Activated CD4-positive, alpha-beta T cell treated with anti-CD3 and anti-CD28 coated beads, Interleukin-2, amount 10 ng/mL, durations not matched to agents 24 days and 14 days (primary cell): ENCODE data around the gene DPH6. TPM values are rescaled to one million over a fixed set of nuclear protein-coding genes. Genes with fewer than 3 reads are reported as not detected.
"Not testable (repeated sequence)": the region's sequence is repeated elsewhere in the genome, so short reads cannot be mapped to it uniquely, and the experiment has no call there.

Experiments
- DNase-seq: peaks from one replicate; pipeline ENCODE4 v3.0.0; 2022
- H3K27ac Mint-ChIP-seq: one replicate; pipeline ENCODE4 v1.8.0; 2022; ENCODE audit warnings: mild to moderate bottlenecking, mixed read lengths
- H3K27me3 Mint-ChIP-seq: one replicate; pipeline ENCODE4 v1.8.0; 2022; ENCODE audit warnings: mixed read lengths
- H3K36me3 Mint-ChIP-seq: one replicate; pipeline ENCODE4 v1.8.0; 2022; ENCODE audit warnings: low read depth, mild to moderate bottlenecking, mixed read lengths
- H3K4me1 Mint-ChIP-seq: one replicate; pipeline ENCODE4 v1.8.0; 2021; ENCODE audit warnings: mixed read lengths
- H3K4me3 Mint-ChIP-seq: one replicate; pipeline ENCODE4 v1.8.0; 2022; ENCODE audit warnings: mild to moderate bottlenecking, moderate library complexity, mixed read lengths
- H3K9me3 Mint-ChIP-seq: one replicate; pipeline ENCODE4 v1.8.0; 2021; ENCODE audit warnings: mixed read lengths
- intact Hi-C: fragments of 100-400 bp; cut with micrococcal nuclease; formaldehyde crosslinking; loops from one replicate; pipeline ENCODE4 v1.15.1; 2023
- total RNA-seq: library from RNA; stranded (reverse); gene quantifications from 2 replicates; pipeline ENCODE4 v1.2.3, GENCODE V29; 2022

DPH6 gene
- total RNA-seq, 1 donor from 2014 or later = 15.2 TPM

GRCh38 chr15:35351059-35351458, 194.9 kb downstream of the DPH6 start:
- Mint-ChIP-seq H3K36me3 (no peaks in the 10 kb centered on the region), H3K27ac (no peak overlapping the region), H3K4me3 (no peak overlapping the region), H3K4me1 (no peaks in the 10 kb centered on the region), H3K9me3 (peaks cover 4% of the 10 kb centered on the region), H3K27me3 (no peaks in the 10 kb centered on the region)
- no peak for DNase-seq
- intact Hi-C loops = no loop called here

GRCh38 chr15:35349916-35350315, 196.0 kb downstream of the DPH6 start:
- Mint-ChIP-seq H3K27me3 (no peaks in the 10 kb centered on the region), H3K4me3 (no peak overlapping the region), H3K36me3 (no peaks in the 10 kb centered on the region), H3K27ac (no peak overlapping the region), H3K9me3 (no peaks in the 10 kb centered on the region), H3K4me1 (no peaks in the 10 kb centered on the region)
- no peak for DNase-seq
- intact Hi-C loops = no loop called here

DNA sequence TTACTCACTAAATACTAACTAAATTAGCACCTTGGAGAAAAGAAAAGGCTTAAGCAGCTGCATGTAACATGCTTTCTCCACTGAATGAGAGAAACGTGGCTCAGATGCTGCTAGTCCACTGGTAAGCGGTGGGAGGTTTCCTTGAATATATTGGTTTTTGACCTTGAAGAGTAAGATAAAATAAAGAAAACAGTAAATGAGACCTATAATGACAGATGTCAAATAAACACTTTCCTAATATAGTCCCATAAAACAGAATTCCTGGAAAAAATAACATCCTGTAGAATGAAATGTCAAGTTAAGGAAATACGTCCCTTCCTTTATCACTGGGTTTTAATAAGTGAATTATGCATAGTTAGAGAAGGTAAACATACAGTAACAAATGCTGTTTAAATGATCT, 215.0 kb downstream of the DPH6 start:
- H3K4me3 Mint-ChIP-seq = no peak overlapping the region
- intact Hi-C loops = no loop called here
- no peaks in the 10 kb centered on the region for H3K36me3 Mint-ChIP-seq
- no peak overlapping the region for H3K27ac Mint-ChIP-seq
- no peaks in the 10 kb centered on the region for H3K4me1 Mint-ChIP-seq
- no peak for DNase-seq
- H3K27me3 Mint-ChIP-seq = no peaks in the 10 kb centered on the region
- peaks cover 5% of the 10 kb centered on the region for H3K9me3 Mint-ChIP-seq

GRCh38 chr15:35330048-35330695, 215.8 kb downstream of the DPH6 start:
- Mint-ChIP-seq H3K27ac (no peak overlapping the region), H3K4me1 (no peaks in the 10 kb centered on the region), H3K36me3 (no peaks in the 10 kb centered on the region), H3K4me3 (no peak overlapping the region), H3K9me3 (peaks cover 5% of the 10 kb centered on the region), H3K27me3 (no peaks in the 10 kb centered on the region)
- DNase-seq = no peak
- intact Hi-C loops = no loop called here

GRCh38 chr15:35329521-35329961, 216.4 kb downstream of the DPH6 start:
- no peak overlapping the region for H3K4me3 Mint-ChIP-seq
- H3K4me1 Mint-ChIP-seq = no peaks in the 10 kb centered on the region
- no peaks in the 10 kb centered on the region for H3K27me3 Mint-ChIP-seq
- intact Hi-C loops = no loop called here
- H3K27ac Mint-ChIP-seq = no peak overlapping the region
- H3K9me3 Mint-ChIP-seq = peaks cover 5% of the 10 kb centered on the region
- no peaks in the 10 kb centered on the region for H3K36me3 Mint-ChIP-seq
- DNase-seq = no peak

GRCh38 chr15:35328836-35329235, 217.1 kb downstream of the DPH6 start:
- H3K4me1 Mint-ChIP-seq, DNase-seq, H3K27ac Mint-ChIP-seq, H3K4me3 Mint-ChIP-seq, intact Hi-C loops, H3K36me3 Mint-ChIP-seq, H3K9me3 Mint-ChIP-seq, H3K27me3 Mint-ChIP-seq: not testable (repeated sequence)

DNA sequence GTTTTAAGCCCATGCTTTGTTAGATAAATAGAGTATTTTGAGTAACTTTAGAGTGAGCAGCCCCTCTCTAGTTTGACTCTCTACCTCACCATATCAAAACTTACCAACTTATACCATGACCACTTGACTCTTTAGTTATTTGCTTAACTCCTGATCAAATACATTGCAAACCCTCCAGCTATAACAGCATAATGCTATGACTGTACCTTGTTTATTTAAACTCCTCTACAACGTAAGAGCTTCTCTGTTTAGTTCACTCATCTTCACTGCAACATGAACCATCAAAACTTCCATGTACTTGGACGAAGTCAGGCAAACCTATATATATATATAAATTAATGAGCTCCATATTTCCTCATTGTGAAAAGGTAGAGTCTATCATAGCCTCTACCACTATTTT, 218.2 kb downstream of the DPH6 start:
- no peaks in the 10 kb centered on the region for H3K4me1 Mint-ChIP-seq
- no peaks in the 10 kb centered on the region for H3K27me3 Mint-ChIP-seq
- no peak for DNase-seq
- H3K36me3 Mint-ChIP-seq = no peaks in the 10 kb centered on the region
- H3K27ac Mint-ChIP-seq = no peak overlapping the region
- intact Hi-C loops = no loop called here
- H3K9me3 Mint-ChIP-seq = peaks cover 2% of the 10 kb centered on the region
- no peak overlapping the region for H3K4me3 Mint-ChIP-seq

DNA sequence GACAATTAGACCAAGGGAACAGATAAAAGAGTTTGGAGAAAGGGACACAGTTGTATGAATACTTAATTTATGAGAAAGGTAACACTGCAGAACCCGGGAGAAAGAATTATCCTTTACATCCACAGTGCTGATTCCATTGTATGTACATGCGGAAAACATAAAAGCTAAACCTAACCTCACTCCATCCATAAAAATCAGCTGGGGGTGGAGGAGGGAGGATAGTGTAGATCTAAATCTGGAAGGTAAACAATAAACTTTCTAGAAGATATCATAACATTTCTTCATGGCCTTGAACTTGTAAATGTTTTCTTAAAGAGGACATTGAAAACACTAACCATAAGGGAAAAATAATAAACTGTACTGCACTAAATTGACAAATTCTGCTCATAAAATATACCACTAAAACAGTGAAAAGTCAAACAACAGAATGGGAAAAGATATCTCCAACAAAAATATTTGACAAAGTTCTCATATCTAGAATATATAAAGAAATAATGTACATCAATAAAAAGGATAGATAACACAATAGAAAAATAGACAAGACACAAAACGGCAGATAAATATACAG, 220.5 kb downstream of the DPH6 start:
- H3K27ac Mint-ChIP-seq = no peak overlapping the region
- no peak for DNase-seq
- H3K27me3 Mint-ChIP-seq = no peaks in the 10 kb centered on the region
- H3K36me3 Mint-ChIP-seq = no peaks in the 10 kb centered on the region
- no peaks in the 10 kb centered on the region for H3K4me1 Mint-ChIP-seq
- H3K9me3 Mint-ChIP-seq = no peaks in the 10 kb centered on the region
- intact Hi-C loops = no loop called here
- no peak overlapping the region for H3K4me3 Mint-ChIP-seq

- no peaks in the 10 kb centered on the region for H3K27me3 Mint-ChIP-seq
- no peaks in the 10 kb centered on the region for H3K4me1 Mint-ChIP-seq
- no peaks in the 10 kb centered on the region for H3K9me3 Mint-ChIP-seq
- intact Hi-C loops = no loop called here
- DNase-seq = no peak
- H3K4me3 Mint-ChIP-seq = no peak overlapping the region
- H3K27ac Mint-ChIP-seq = no peak overlapping the region
- H3K36me3 Mint-ChIP-seq = no peaks in the 10 kb centered on the region
Observed at GRCh38 chr15:35323141-35323540, 222.8 kb downstream of the DPH6 start.

- H3K4me1 Mint-ChIP-seq = no peaks in the 10 kb centered on the region
- no peaks in the 10 kb centered on the region for H3K36me3 Mint-ChIP-seq
- no peak overlapping the region for H3K4me3 Mint-ChIP-seq
- no peak for DNase-seq
- H3K27ac Mint-ChIP-seq = no peak overlapping the region
- no peaks in the 10 kb centered on the region for H3K27me3 Mint-ChIP-seq
- no peaks in the 10 kb centered on the region for H3K9me3 Mint-ChIP-seq
- intact Hi-C loops = no loop called here
Observed at GRCh38 chr15:35321926-35322325, 224.0 kb downstream of the DPH6 start.

DNA sequence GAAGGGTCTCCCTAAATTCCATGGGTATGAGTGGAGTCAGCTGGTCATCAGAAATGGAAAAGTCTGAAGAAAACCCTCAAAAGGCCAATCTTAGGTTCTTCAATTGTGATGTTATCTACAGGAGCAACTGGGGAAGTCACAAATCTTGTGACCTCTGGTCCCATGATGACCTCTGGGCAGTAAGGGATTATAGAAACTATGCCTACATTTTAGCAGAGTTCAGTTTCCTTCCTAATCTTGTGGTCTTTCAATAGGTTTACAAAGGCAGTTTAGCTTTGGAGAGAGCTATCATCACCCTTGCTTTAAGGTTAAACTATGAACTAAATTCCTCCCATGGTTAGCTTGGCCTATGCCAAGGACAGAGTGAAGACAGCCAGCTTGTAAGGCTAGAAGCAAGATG, 225.1 kb downstream of the DPH6 start:
- no peaks in the 10 kb centered on the region for H3K36me3 Mint-ChIP-seq
- no peak for DNase-seq
- H3K4me1 Mint-ChIP-seq = no peaks in the 10 kb centered on the region
- H3K27me3 Mint-ChIP-seq = no peaks in the 10 kb centered on the region
- no peak overlapping the region for H3K27ac Mint-ChIP-seq
- intact Hi-C loops = no loop called here
- no peaks in the 10 kb centered on the region for H3K9me3 Mint-ChIP-seq
- H3K4me3 Mint-ChIP-seq = no peak overlapping the region
